HG02938 (cell line): ENCODE measurements around the gene ASIC5.
"Not testable (repeated sequence)": the region's sequence is repeated elsewhere in the genome, so short reads cannot be mapped to it uniquely, and the experiment has no call there.

ENCODE experiments used
- ATAC-seq: cut with Tn5 transposase; IDR thresholded peaks from one replicate; pipeline ENCODE4 v1.9.1; 2021; ENCODE audit warnings: mild to moderate bottlenecking, moderate library complexity; ENCODE audit not compliant: unreplicated experiment

The ASIC5 gene

DNA sequence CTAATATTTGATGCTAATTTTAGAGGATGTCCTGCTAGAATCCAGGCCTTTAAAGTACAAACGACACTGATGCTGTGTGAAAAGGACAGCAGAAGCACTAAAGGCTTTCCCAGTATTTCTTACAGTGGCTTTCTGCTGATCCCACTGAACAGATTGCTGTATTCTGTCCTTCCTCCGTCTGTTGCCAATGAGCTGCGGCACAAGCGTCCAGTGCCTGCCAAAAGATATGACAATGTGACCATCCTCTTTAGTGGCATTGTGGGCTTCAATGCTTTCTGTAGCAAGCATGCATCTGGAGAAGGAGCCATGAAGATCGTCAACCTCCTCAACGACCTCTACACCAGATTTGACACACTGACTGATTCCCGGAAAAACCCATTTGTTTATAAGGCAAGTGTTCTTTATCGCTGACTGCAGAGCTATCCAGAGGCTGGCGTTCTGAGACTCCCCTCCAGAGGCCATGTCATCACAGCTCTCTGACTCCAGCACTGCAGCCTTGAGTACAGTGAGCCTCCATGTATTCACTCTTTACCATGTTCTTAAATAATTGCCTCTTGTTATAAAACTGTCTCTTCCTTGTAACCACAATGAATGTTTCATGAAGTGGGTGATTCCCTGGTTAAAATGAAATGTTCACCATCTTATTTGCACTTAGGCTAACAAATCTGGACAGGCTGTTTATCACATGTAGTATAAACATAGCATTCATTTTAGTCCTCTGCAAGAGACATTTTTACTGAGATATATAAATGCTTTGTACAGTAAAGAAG, 63.7 kb downstream of the ASIC5 start:
- no peak for ATAC-seq

DNA sequence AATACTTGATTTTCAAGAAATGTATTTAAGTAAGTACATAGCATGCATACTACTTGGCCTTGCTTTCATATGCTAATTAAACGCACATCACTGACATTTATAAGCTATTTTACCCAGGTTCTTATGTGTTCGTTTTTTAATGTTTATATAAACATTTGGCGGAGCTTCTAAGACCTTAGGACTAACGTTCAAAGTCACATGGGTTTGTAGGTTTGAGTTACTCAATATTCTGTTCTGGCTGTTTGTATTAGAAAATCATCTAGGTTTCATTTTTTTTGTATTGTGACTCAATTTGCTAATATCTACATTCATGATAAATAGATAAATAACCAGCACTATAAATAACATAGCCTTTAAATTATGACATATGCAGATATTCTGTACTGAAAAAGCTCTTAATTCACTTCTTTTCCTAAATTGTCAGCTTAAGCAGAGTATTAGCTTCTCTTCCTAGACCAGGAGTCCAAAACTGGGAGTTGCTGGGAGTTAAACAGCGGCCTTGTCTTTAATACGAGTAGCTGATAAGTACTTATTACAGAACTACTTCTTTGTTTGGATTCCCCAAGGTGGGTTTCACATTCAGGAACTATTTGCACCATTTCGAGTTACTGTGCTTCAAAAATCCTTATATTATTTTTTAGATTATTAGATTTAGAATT, 65.3 kb downstream of the ASIC5 start:
- no peak for ATAC-seq

- no peak for ATAC-seq
Observed at GRCh38 chr4:155799794-155800123, 66.3 kb downstream of the ASIC5 start.

- ATAC-seq: no peak
Observed at GRCh38 chr4:155799116-155799793, 66.8 kb downstream of the ASIC5 start.

DNA sequence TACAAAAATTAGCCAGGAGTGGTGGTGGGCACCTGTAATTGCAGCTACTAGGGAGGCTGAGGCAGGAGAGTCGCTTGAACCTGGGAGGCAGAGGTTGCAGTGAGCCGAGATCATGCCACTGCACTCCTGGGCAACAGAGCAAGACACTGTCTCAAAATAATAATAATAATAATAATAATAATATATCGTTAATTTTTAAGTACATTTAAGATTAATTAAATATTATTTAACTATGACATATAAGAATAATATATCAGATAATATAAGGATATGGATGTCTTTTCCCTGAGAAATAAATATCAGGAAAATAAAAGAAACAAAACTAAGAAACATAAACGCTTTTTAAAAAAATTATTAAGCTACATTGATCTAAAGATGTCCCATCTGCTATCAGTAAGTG, 68.5 kb downstream of the ASIC5 start:
- not testable (repeated sequence) for ATAC-seq

DNA sequence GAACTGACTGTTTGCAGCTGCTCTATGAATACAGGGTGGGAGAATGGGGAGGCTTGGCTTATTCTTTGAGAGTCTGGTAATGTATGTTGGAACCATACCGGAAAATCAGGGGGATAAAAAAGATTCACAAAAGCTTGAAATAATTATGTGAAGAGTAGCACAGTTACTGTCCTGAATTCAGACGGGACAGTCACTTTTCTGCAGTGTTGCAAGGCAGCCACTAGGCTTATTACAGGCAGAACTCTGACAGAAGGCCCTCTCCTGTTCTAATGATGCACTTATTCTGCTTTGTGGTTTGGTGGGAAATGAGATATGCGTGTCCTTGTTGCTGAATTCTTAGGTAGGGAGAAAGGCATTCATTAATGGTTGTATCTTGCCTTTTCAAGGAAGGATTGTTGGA, 70.1 kb downstream of the ASIC5 start:
- peak; percentile 96 for ATAC-seq

DNA sequence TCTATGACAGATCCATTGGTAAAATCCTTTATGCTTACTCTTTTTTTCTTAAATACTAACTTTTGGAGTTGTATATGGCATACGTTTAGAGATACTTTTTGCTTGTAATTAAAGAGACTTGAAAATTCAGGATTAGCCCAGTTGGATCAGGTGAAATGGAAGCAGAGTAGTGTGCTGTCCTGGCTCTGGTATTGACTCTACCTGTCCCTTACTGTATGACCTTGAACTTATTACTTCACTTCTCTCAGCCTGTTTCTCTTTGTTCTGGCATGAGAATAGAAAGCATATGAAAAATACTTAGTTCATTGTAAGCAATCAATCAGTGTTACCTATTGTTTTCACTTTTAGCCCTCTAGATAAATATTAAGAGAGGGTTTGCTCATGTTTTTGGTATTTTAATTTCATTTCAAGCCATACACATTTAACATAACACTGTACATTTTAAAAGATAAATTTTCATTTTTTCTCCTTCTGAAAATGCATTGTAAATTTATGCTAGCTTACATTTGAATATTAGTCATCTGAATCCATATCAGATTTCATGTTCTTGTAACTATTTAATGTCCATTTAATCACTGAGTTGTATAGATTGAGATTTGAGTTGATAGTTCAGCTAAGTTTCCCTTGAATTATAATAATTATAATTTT, 71.4 kb downstream of the ASIC5 start:
- ATAC-seq: no peak

GRCh38 chr4:155789982-155790381, 76.1 kb downstream of the ASIC5 start:
- no peak for ATAC-seq

DNA sequence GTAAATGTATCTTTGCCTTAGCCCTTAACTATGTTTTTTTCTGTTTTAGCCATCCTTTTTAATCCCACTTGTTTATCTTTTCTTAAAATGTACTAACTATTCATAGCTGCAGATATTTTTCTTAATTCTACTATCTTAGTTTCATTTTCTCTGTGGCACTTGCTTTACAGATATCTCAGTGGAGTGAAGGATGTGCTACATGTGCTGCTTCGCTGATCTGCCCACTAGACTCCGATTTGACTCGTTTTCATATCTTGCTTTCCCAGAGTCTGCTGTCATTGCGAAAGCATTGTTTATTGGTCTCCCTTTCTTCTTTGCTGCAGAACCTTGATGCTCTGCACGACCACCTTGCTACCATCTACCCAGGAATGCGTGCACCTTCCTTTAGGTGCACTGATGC, 76.7 kb downstream of the ASIC5 start:
- peak; percentile 42 for ATAC-seq

DNA sequence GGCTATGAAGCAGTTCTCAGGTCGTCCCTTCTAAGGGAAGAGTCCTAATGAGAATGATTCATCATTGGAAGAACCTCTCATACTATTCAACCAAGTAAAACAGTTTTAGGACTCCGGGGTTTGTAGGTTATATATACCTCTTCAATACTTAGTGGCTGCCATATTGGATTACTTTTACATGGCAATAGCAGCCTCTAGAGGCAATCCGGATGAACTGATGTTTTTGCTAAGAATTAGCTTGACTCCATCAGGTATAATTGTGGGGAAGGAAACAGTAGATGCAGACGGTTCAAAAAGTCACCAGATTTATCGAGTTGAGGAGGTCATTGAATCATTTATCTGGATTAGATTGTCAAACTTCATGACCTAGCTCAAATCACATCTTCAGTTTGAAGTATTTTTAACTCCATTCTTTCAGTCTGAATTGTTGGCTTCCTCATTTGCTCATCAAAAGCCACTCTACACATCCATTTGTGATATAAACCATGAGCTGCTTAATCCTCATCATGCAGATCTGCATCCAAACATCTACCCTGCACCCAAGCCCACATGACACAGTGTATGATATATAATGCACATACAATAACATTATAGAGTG, 78.9 kb downstream of the ASIC5 start:
- peak; percentile 99 for ATAC-seq

- no peak for ATAC-seq
Observed at GRCh38 chr4:155785828-155786227, 80.2 kb downstream of the ASIC5 start.

DNA sequence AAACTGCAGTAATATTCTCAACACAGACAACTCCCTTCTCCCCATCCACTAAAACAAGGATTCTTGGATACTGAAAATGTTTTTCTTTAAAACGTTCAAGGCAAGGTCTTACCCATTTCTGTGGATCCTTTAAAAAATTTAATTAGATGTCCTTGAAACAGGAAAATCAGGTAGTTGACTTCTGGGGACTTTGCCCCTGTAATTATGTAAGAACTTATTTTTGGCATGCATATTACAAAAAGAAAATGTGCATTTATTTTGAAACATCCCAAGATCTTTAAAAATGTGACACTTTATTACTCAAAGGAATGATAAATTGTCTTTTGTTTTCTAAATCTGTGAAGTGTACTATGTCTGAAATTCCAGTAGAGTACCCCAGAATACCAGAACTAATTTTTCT, 81.4 kb downstream of the ASIC5 start:
- no peak for ATAC-seq

- no peak for ATAC-seq
Observed at GRCh38 chr4:155781249-155781831, 84.7 kb downstream of the ASIC5 start.

DNA sequence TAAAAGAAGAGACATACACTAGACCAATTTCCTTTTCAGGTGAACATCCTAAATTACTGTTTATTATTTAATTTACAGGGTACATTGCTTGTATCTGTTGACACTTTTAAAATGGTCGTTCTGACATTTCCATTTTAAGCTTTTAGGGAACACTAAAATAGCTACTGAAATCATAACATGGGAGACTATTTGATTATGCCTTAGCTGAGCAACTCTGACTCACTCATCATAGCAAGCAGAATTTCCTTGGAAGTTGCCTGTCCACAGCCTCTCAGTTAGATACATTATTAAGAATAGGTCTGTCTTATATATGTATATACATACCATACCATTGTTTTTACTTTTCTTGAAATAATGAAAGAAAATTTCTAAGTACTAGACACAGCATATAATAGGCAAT, 85.3 kb downstream of the ASIC5 start:
- ATAC-seq: no peak
